ENCODE measurements around the gene GRK2. TPM values are rescaled to one million over a fixed set of nuclear protein-coding genes. Genes with fewer than 3 reads are reported as not detected.

Gene GRK2
- total and polyA plus RNA-seq, 9 of the 15 experiments (the other 6 are each of a cell fraction or from before 2014, with no cell fraction given) = 0.24 to 95.8 (median 56.5) TPM

- 0 out of 2 replicates have a peak, but pooled peaks have one; percentile 19 for TF ChIP-seq PATZ1 (CRISPR knock-in tag; IDR thresholded peaks at IDR 0.05; ENCODE audit: borderline replicate concordance)
- no peak for TF ChIP-seq ZNF589 (CRISPR knock-in tag; IDR thresholded peaks at IDR 0.05; ENCODE audit: low read depth)
- TF ChIP-seq ZNF518B (CRISPR knock-in tag; IDR thresholded peaks at IDR 0.05) = no peak
- TF ChIP-seq TAF9B (IDR thresholded peaks at IDR 0.05; ENCODE audit: partially characterized antibody) = no peak
- TF ChIP-seq ATF1 (CRISPR knock-in tag; IDR thresholded peaks at IDR 0.05) = no peak
- TF ChIP-seq ATF1 (tag; IDR thresholded peaks at IDR 0.05) = no peak
- no peak for TF ChIP-seq ZNF282 (CRISPR knock-in tag; IDR thresholded peaks at IDR 0.05)
- TF ChIP-seq TBP (optimal IDR thresholded peaks at IDR 0.05; ENCODE audit: low read depth, low read length) = no peak
- no peak for TF ChIP-seq ZNF431 (CRISPR knock-in tag; IDR thresholded peaks at IDR 0.05)
- TF ChIP-seq AFF1 (IDR thresholded peaks at IDR 0.05; ENCODE audit: low read depth in 1 of 2, partially characterized antibody in 2 of 2) = no peak
- TF ChIP-seq PPARD (CRISPR knock-in tag; IDR thresholded peaks at IDR 0.05) = no peak
- no peak for TF ChIP-seq EZH2 (IDR thresholded peaks at IDR 0.05; ENCODE audit: borderline replicate concordance, low read depth, low read length)
- no peak for TF ChIP-seq BHLHE40 (IDR thresholded peaks at IDR 0.05; ENCODE audit: low read length)
- TF ChIP-seq IFI16 (CRISPR knock-in tag; IDR thresholded peaks at IDR 0.05) = no peak
- 0 out of 2 replicates have a peak, but pooled peaks have one; percentile 65 for TF ChIP-seq CAMTA2 (CRISPR knock-in tag; conservative IDR thresholded peaks at IDR 0.05)
- TF ChIP-seq NKRF (IDR thresholded peaks at IDR 0.05; ENCODE audit: borderline replicate concordance) = no peak
Measured at GRCh38 chr11:67287355-67288197, 21.3 kb downstream of the GRK2 start (continued).

Data from K562 (cell line).